ENCODE measurements around the gene SPATA33.
A peak's percentile ranks its signal among the peaks of the same experiment; 100 is the strongest.

Gene SPATA33

GRCh38 chr16:89657442-89658220, at the start of gene SPATA33, which contains the start of gene CHMP1A:
Gene SPATA33, plus strand, starts transcription at chr16:89657836. Its CDS starts 76 bp downstream, at chr16:89657912.
Gene CHMP1A, minus strand, starts transcription at chr16:89657708. Its CDS starts 120 bp downstream, at chr16:89657588.
- peak; percentile 91 for DNase-seq (ENCODE audit: low read depth)

- no peak for DNase-seq (ENCODE audit: low read depth)
Measured at GRCh38 chr16:89607937-89608740, 49.5 kb upstream of the SPATA33 start.

- DNase-seq (ENCODE audit: low read depth): no peak
Measured at GRCh38 chr16:89610108-89610453, 47.6 kb upstream of the SPATA33 start.

GRCh38 chr16:89612415-89613166, 45.0 kb upstream of the SPATA33 start:
- DNase-seq (ENCODE audit: low read depth): no peak

GRCh38 chr16:89613231-89613953, 44.2 kb upstream of the SPATA33 start, which contains the start of gene DPEP1:
Gene DPEP1, plus strand, starts transcription at chr16:89613642. Its CDS starts 16,769 bp downstream, at chr16:89630411.
- no peak for DNase-seq (ENCODE audit: low read depth)

GRCh38 chr16:89613954-89614459, 43.6 kb upstream of the SPATA33 start:
- no peak for DNase-seq (ENCODE audit: low read depth)

GRCh38 chr16:89615176-89615575, 42.5 kb upstream of the SPATA33 start:
- no peak for DNase-seq (ENCODE audit: low read depth)

GRCh38 chr16:89615596-89616090, 42.0 kb upstream of the SPATA33 start:
- no peak for DNase-seq (ENCODE audit: low read depth)

GRCh38 chr16:89616623-89617022, 41.0 kb upstream of the SPATA33 start:
- DNase-seq (ENCODE audit: low read depth): peak; percentile 8

GRCh38 chr16:89617036-89617435, 40.6 kb upstream of the SPATA33 start:
- no peak for DNase-seq (ENCODE audit: low read depth)

GRCh38 chr16:89618109-89618998, 39.3 kb upstream of the SPATA33 start:
- DNase-seq (ENCODE audit: low read depth): no peak

- no peak for DNase-seq (ENCODE audit: low read depth)
Measured at GRCh38 chr16:89619840-89620239, 37.8 kb upstream of the SPATA33 start.

- DNase-seq (ENCODE audit: low read depth): no peak
Measured at GRCh38 chr16:89620406-89620841, 37.2 kb upstream of the SPATA33 start.

- DNase-seq (ENCODE audit: low read depth): no peak
Measured at GRCh38 chr16:89621136-89621697, 36.4 kb upstream of the SPATA33 start.

- no peak for DNase-seq (ENCODE audit: low read depth)
Measured at GRCh38 chr16:89621698-89622409, 35.8 kb upstream of the SPATA33 start.

- no peak for DNase-seq (ENCODE audit: low read depth)
Measured at GRCh38 chr16:89623511-89624261, 34.0 kb upstream of the SPATA33 start.

GRCh38 chr16:89624777-89625761, 32.6 kb upstream of the SPATA33 start:
- DNase-seq (ENCODE audit: low read depth): no peak

All from activated T-helper 1 cell treated with Interleukin-2 at 50 U/mL for 16 hours (primary cell).